NCI-H226 (cell line): ENCODE results near the gene RIMBP2.
A peak's percentile ranks its signal among the peaks of the same experiment; 100 is the strongest.
"Not testable (repeated sequence)": the region's sequence is repeated elsewhere in the genome, so short reads cannot be mapped to it uniquely, and the experiment has no call there.

Experiments used
- DNase-seq: peaks from one replicate; pipeline ENCODE4 v3.0.0-alpha.2; 2015

RIMBP2 gene, protein sequence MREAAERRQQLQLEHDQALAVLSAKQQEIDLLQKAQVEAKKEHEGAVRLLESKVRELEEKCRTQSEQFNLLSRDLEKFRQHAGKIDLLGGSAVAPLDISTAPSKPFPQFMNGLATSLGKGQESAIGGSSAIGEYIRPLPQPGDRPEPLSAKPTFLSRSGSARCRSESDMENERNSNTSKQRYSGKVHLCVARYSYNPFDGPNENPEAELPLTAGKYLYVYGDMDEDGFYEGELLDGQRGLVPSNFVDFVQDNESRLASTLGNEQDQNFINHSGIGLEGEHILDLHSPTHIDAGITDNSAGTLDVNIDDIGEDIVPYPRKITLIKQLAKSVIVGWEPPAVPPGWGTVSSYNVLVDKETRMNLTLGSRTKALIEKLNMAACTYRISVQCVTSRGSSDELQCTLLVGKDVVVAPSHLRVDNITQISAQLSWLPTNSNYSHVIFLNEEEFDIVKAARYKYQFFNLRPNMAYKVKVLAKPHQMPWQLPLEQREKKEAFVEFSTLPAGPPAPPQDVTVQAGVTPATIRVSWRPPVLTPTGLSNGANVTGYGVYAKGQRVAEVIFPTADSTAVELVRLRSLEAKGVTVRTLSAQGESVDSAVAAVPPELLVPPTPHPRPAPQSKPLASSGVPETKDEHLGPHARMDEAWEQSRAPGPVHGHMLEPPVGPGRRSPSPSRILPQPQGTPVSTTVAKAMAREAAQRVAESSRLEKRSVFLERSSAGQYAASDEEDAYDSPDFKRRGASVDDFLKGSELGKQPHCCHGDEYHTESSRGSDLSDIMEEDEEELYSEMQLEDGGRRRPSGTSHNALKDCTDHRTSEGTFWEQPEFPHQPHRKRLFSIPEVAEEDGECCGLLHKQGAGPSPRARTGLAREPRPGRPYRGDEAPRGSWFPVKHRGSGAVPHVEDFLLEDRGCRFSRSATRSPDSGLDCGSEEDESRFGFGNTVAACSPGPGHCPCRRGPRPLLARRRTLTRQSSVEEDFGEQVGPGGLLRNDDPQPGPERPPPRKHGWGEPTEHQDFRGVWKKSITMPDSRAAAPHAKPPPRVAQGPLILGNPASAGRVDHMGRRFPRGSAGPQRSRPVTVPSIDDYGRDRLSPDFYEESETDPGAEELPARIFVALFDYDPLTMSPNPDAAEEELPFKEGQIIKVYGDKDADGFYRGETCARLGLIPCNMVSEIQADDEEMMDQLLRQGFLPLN (N-terminal part only)

GRCh38 chr12:130715998-130716968, at the start of gene RIMBP2:
TSS of gene RIMBP2 (minus strand) at chr12:130716299. CDS start at chr12:130479013, 237,286 bp downstream.
- peak; percentile 28 for DNase-seq

GRCh38 chr12:130765186-130765659, 49.1 kb upstream of the RIMBP2 start:
- no peak for DNase-seq

- DNase-seq = no peak
These were observed 48.5 kb upstream of the RIMBP2 start for GRCh38 chr12:130764475-130765185.

DNA sequence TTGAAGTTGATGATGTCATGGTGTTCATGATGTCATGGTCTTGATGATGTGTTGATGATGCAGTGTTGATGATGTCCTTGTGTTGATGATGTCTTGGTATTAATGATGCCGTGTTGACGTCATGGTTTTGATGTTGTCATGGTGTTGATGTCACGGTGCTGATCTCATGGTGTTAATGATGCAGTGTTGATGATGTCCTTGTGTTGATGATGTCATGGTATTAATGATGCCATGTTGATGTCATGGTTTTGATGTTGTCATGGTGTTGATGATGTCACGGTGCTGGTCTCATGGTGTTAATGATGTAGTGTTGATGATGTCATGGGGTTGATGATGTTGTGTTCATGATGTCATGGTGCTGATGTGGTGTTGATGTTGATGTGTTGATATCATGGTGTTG, 48.0 kb upstream of the RIMBP2 start:
- DNase-seq = no peak

GRCh38 chr12:130762319-130762675, 46.2 kb upstream of the RIMBP2 start:
- no peak for DNase-seq

DNA sequence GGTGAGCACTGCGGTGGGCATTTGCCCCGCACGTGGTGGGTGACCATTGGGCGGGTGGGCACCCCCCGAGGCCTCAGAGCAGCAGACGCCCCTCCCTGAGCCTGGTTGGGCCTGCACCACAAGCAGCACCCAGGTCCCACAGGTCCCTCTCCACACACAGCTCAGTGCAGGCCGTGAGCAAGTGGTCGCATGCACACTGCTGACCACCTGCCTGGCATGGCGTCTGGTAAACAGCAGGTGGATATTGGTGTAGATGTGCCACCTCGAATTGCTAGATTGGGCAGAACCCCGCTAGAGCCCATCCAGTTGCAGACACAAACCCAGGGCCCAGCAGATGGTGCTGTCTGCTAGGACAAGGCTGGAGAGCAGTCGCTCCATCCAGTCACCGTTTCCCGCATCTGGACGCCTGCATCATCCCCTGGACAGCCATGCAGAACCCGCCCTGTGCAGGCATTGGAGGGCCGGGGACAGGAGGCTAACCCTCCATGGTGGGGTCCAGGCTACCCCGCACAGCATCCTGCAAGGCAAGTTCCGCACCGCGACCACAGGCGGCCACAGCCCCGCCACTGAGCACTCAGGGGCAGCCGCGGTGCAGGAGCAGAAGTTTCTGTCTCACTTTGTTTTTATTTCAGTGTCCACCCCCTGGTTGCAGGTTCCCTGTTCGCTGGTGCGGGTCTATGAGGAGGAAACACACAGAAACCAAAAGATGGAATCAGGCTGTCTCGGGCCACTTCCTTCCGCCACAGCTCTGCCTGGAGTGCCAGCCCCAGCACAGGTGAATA, 45.6 kb upstream of the RIMBP2 start:
- DNase-seq = no peak

- DNase-seq = no peak
These were observed 38.3 kb upstream of the RIMBP2 start for GRCh38 chr12:130754234-130754901.

DNA sequence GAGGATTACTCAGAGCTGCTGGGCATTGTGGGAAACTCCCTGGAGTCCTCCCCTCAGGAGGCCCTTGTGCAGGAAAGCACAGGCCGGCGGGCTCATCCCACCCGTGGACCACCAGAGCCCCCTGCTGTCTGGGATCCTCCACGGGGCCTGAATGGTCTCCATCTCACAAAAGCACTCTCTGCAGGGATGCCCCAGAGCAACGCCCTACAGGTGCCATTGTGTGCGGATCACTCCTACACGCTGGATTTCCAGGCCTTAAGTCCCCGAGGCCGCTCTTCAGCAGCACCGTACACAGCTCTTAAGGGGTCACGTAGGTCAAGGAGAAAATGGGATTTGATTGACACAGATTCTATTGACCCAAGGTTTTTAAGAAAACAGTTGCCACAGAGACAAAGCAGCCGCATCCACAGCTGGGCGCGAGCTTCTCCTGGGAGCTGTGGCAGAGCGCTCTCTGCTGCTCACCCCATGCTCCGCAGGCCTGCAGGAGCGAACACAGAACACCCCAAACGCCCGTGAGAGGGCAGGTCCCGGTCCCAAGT, 36.7 kb upstream of the RIMBP2 start:
- DNase-seq = no peak

DNA sequence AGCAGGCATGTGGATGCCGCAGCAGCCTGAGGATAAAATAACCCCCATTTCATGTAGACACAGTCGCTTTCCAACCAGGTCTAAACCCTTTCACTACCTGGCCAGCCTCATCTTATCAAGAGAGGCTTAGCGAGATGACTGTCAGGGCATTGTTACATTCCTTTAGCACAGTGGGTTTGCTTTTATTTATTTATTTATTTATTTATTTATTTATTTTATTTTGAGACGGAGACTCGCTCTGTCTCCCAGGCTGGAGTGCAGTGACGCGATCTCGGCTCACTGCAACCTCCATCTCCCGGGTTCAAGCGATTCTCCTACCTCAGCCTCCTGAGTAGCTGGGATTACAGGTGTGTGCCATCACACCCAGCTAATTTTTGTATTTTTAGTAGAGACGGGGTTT, 35.9 kb upstream of the RIMBP2 start:
- not testable (repeated sequence) for DNase-seq

GRCh38 chr12:130748786-130749185, 32.7 kb upstream of the RIMBP2 start:
- no peak for DNase-seq

DNA sequence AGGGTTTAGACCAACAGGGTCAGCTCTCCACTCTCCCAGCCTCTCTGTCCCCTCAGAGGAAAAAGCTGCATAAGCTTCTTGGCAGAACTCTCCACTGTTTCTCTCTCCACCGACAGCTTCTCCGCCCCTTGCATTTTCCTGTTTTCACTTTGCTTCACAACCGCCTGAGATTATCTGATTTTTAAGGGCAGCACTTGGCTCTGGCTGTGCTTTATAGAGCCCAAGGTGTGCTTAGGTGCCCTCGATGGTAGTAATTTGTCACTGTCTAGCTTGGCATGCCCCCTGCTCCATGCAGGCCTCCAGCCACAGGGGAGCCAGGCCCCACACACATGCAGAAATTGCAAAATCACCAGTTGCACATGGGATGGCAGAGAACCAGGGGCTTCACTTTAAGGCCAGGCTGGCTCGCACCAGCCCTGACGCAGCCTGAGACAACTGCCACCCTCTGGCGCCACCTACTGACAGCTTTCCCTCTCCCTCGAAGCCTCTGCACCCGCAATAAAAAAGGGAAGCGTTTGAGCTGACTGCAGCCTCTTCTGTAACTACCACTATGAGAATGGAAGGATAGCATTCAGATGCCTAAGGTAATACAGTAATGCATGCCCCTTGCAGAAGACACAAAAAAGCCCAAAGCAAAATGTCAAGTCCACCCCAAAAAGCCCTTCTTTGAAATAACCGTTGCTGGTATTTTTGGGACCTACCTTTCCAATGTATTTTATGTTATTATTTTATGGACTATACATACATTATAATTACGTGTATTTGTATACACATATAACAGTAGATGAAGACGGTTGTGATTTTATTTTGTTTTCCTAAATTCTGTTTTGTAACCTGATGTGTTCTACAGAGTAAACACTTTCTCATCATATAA, 32.0 kb upstream of the RIMBP2 start:
- DNase-seq = peak; percentile 22

DNA sequence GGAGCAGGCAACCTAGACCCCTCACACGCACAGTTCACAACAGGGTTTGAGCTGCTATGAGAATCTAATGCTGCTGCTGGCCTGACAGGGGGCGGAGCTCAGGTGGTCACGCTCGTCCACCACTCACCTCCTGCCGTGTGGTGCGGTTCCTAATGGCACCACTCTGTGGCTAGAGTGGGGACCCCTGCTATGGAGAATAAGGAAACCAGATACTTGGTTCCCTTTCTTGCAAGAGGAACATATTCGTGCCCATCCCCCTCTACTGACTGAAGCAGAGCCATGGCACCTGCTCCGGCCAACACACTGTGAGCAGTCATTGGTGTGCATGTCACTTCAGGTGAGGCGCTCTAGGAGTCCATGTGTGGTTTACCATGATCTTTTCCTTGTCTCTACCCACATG, 30.4 kb upstream of the RIMBP2 start:
- no peak for DNase-seq

DNA sequence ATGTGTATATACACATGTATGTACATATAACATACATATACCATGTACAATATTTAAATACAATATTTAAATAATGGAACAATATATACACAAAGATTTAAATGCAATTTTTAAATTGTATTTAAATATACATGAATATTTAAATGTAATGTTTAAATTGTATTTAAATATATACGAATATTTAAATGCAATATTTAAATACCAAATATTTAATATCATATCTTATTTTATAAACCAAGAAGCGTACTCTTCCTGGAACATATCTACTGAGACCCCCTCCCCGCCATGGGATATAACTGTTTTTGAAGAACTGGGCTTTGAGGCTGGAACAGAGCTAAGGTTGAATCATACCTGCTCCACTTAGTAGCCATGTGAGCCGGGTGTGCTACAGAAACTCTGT, 29.8 kb upstream of the RIMBP2 start:
- no peak for DNase-seq

GRCh38 chr12:130744274-130744673, 28.2 kb upstream of the RIMBP2 start:
- no peak for DNase-seq

DNA sequence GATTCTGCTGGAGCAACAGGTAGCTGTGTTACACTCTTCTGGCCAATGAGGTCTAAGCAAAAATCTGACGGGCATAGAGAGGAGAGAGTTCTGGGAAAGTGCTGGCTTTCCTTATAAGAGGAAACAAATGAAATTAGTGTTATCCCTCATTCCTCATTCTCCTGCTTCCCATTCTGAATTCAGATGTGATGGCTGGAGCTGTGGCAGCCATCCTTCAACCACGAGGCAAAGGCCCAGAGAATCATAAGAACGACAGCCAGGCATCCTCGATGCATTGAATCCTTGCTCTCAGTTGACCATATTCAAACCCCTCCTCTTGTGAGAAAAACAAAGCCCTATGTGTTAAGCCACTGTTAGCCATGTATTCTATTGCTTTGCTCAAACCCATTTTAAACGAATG, 27.5 kb upstream of the RIMBP2 start:
- DNase-seq = no peak

- no peak for DNase-seq
These were observed 27.1 kb upstream of the RIMBP2 start for GRCh38 chr12:130743176-130743575.

DNA sequence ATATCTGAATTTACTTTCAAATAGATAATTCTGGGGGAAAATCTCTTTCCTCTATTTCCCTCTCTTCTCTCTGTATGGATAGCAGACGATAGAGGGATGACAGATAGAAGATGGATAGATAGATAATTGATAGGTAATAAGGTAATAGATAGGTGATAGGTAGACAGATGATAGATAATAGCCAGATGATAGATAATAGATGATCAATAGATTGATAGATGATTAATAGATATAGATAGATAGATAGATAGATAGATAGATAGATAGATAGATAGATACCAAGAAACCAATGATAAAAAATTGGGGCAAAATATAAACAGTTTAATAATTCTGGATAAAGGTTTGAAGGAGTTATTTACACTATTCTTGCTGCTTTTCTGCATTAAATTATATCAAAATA, 26.6 kb upstream of the RIMBP2 start:
- DNase-seq = no peak

GRCh38 chr12:130742112-130742511, 26.0 kb upstream of the RIMBP2 start:
- DNase-seq = no peak

DNA sequence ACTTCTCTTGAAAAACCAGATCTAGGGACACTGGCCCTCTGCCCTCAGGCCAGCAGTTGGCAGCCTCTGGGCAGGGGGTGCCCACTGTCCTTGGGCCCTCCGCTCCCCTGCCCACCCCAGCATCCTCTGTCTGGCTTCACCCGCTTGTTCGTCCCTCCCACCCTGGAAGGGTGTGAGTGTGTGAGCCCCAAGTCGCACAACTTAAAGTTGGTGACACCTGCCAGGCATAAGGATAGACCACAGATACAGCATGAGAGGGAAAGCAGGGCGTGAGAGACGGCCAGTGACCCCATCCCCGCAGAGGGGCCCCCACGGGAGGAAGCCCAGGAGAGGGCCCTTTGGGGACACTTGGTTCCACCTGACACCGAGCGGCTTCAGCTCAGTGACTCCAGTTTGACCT, 23.5 kb upstream of the RIMBP2 start:
- DNase-seq = no peak
